PC-3 (cell line): Measurements from ENCODE around the gene PKIG. TPM values are rescaled to one million over a fixed set of nuclear protein-coding genes. Genes with fewer than 3 reads are reported as not detected.

Source experiments
- ATAC-seq: fragments of 200-7000 bp; cut with Tn5 transposase; 2 replicates; pipeline ENCODE4 v1.9.1; 2020; ENCODE audit warnings: mild to moderate bottlenecking, moderate library complexity
- BruUV-seq: library from RNA; stranded (reverse); fragments of 400-500 nt; replicated peaks from 2 replicates; lab custom pipeline; 2021; lab: Mats Ljungman, UMichigan
- CTCF ChIA-PET: fragments of 300-600 bp; sonication (Branson Sonifier 250); formaldehyde crosslinking; loops from one replicate; lab custom pipeline; 2022; ENCODE audit warnings: antibody characterized with exemption; lab: Charles Lee
- POLR2A ChIA-PET: fragments of 300-600 bp; sonication (Branson Sonifier 250); formaldehyde crosslinking; loops from one replicate; lab custom pipeline; 2022; ENCODE audit warnings: antibody characterized with exemption; ENCODE audit not compliant: unreplicated experiment; lab: Charles Lee
- DNase-seq: peaks from one replicate; pipeline ENCODE4 v3.0.0-alpha.2; 2015
- H2AFZ ChIP-seq: fragments of 300-600 bp; sonication (generic); 2 replicates; pipeline ENCODE4 v1.6.0; 2016; ENCODE audit warnings: antibody characterized with exemption, low read length
- H3F3A ChIP-seq: fragments of 300-600 bp; sonication (generic); one replicate; pipeline ENCODE4 v1.6.0; 2017; ENCODE audit warnings: antibody characterized with exemption, low read length, control low read depth, mild to moderate bottlenecking; ENCODE audit not compliant: unreplicated experiment
- H3K27ac ChIP-seq: fragments of 300-600 bp; sonication (generic); 2 replicates; pipeline ENCODE4 v1.5.1; 2016; ENCODE audit warnings: mild to moderate bottlenecking, low read length
- H3K27me3 ChIP-seq: fragments of 300-600 bp; sonication (generic); 2 replicates; pipeline ENCODE4 v1.6.1; 2016; ENCODE audit warnings: low read length, mixed read lengths
- H3K36me3 ChIP-seq: fragments of 300-600 bp; sonication (generic); 2 replicates; pipeline ENCODE4 v1.6.1; 2016; ENCODE audit warnings: low read depth, mixed run types, low read length, mixed read lengths
- H3K4me1 ChIP-seq: fragments of 300-600 bp; sonication (generic); 2 replicates; pipeline ENCODE4 v1.5.1; 2016; ENCODE audit warnings: low read length; ENCODE audit not compliant: insufficient read depth
- H3K4me2 ChIP-seq: fragments of 300-600 bp; sonication (generic); 2 replicates; pipeline ENCODE4 v1.6.0; 2016; ENCODE audit warnings: low read length
- H3K4me3 ChIP-seq: fragments of 300-600 bp; sonication (generic); 2 replicates; pipeline ENCODE4 v1.5.1; 2016; ENCODE audit warnings: mild to moderate bottlenecking, low read length, mixed read lengths
- H3K79me2 ChIP-seq: fragments of 300-600 bp; sonication (generic); 2 replicates; pipeline ENCODE4 v1.6.1; 2017; ENCODE audit warnings: low read length, mixed read lengths
- H3K9ac ChIP-seq: fragments of 300-600 bp; sonication (generic); 2 replicates; pipeline ENCODE4 v1.6.0; 2016; ENCODE audit warnings: mild to moderate bottlenecking, low read length
- H3K9me2 ChIP-seq: fragments of 300-600 bp; sonication (generic); replicated peaks from 2 replicates; pipeline ENCODE4 v1.6.1; 2016; ENCODE audit warnings: mixed run types, low read length, mixed read lengths
- H3K9me3 ChIP-seq: fragments of 300-600 bp; sonication (generic); 2 replicates; pipeline ENCODE4 v1.6.1; 2016; ENCODE audit warnings: low read length, mixed read lengths
- H4K20me1 ChIP-seq: fragments of 300-600 bp; sonication (generic); 2 replicates; pipeline ENCODE4 v1.6.1; 2016; ENCODE audit warnings: low read length, mixed read lengths
- CTCF ChIP-seq: fragments of 300-600 bp; sonication (generic); conservative IDR thresholded peaks from 2 replicates; pipeline ENCODE4 v1.5.1; 2017; ENCODE audit warnings: antibody characterized with exemption, low read depth, mild to moderate bottlenecking, low read length
- EZH2 ChIP-seq: fragments of 300-600 bp; sonication (generic); IDR thresholded peaks from one replicate; pipeline ENCODE4 v1.6.1; 2017; ENCODE audit warnings: antibody characterized with exemption, mild to moderate bottlenecking, low read length; ENCODE audit not compliant: unreplicated experiment
- EZH2phosphoT487 ChIP-seq: fragments of 300-600 bp; sonication (generic); IDR thresholded peaks from 2 replicates; pipeline ENCODE4 v1.6.1; 2018; ENCODE audit warnings: mild to moderate bottlenecking, antibody characterized with exemption, low read length, borderline replicate concordance
- intact Hi-C: fragments of 100-400 bp; cut with micrococcal nuclease; formaldehyde crosslinking; loops from 2 replicates; pipeline ENCODE4 v1.9.0; 2023
- total RNA-seq: library from RNA; depleted of rRNA; stranded (reverse); fragments of >200 nt; gene quantifications from 2 replicates; pipeline ENCODE4 v1.2.3, GENCODE V29; 2014; rRNA removed

The PKIG gene
- total RNA-seq, 1 experiment from 2014 or later, result 47.5 TPM

GRCh38 chr20:44666066-44666465 lies 83.7 kb downstream of the PKIG start:
- no peak overlapping the region for H3K9ac ChIP-seq

More at GRCh38 chr20:44666066-44666465, 83.7 kb downstream of the PKIG start:
- H3K4me1 ChIP-seq, result no peaks in the 10 kb centered on the region
- no peak for DNase-seq
- H3K27me3 ChIP-seq, result 0 out of 2 replicates have a peak, but pooled peaks cover 9% of the 10 kb centered on the region
- H3F3A ChIP-seq, result no peaks in the 10 kb centered on the region
- POLR2A ChIA-PET, result interaction anchor here (0.6 kb wide), 1 partner anchor 500 kb away, joined by 4 read pairs; no protein-coding TSS in a partner anchor
- ATAC-seq, result no peak
- no peaks in the 10 kb centered on the region for H4K20me1 ChIP-seq
- H3K9me3 ChIP-seq, result no peaks in the 10 kb centered on the region
- BruUV-seq, result no TSS peak
- H3K4me3 ChIP-seq, result no peak overlapping the region
- TF ChIP-seq EZH2 (no peak), CTCF (no peak), EZH2phosphoT487 (no peak)
- no peak overlapping the region for H3K4me2 ChIP-seq
- no peak overlapping the region for H3K27ac ChIP-seq
- no peak overlapping the region for H2AFZ ChIP-seq
- H3K9me2 ChIP-seq, result no peaks in the 10 kb centered on the region
- H3K36me3 ChIP-seq, result no peaks in the 10 kb centered on the region
- no peaks in the 10 kb centered on the region for H3K79me2 ChIP-seq
- CTCF ChIA-PET, result no interaction called here
- intact Hi-C loops, result no loop called here

Other genes with a start within 250 kb of the PKIG start
- not detected in 2 replicates for gene R3HDML, start 245.5 kb upstream of the PKIG start, total RNA-seq
- gene HNF4A, start 226.9 kb upstream of the PKIG start, total RNA-seq, result not detected in 2 replicates
- gene TTPAL, start 106.7 kb upstream of the PKIG start, total RNA-seq, result 14.0 and 17.9 TPM in 2 replicates
- gene SERINC3, start 60.5 kb upstream of the PKIG start, total RNA-seq, result 75.4 and 92.6 TPM in 2 replicates
- gene ADA, start 69.1 kb downstream of the PKIG start, total RNA-seq, result 12.4 and 13.0 TPM in 2 replicates
- gene CCN5, start 132.8 kb downstream of the PKIG start, total RNA-seq, result 0.26 TPM in 1 of 2 replicates, not detected in the other
- gene KCNK15, start 163.3 kb downstream of the PKIG start, total RNA-seq, result 2.8 and 3.0 TPM in 2 replicates
- 0.04 and 0.17 TPM in 2 replicates for gene RIMS4, start 228.0 kb downstream of the PKIG start, total RNA-seq